M059J (cell line): ENCODE results near the gene MCM3AP. TPM values are rescaled to one million over a fixed set of nuclear protein-coding genes. Genes with fewer than 3 reads are reported as not detected.
"Not testable (repeated sequence)": the region's sequence is repeated elsewhere in the genome, so short reads cannot be mapped to it uniquely, and the experiment has no call there.

Experiments used
- DNase-seq: peaks from one replicate; pipeline ENCODE4 v3.0.0-alpha.2; 2012; ENCODE audit warnings: low read depth
- total RNA-seq: library from RNA; depleted of rRNA; stranded (reverse); fragments of >200 nt; shearing (Covaris generic); gene quantifications from 2 replicates; pipeline ENCODE4 v1.2.3, GENCODE V29; 2014

The MCM3AP gene
- total RNA-seq, 1 experiment from 2014 or later = 54.6 TPM

DNA sequence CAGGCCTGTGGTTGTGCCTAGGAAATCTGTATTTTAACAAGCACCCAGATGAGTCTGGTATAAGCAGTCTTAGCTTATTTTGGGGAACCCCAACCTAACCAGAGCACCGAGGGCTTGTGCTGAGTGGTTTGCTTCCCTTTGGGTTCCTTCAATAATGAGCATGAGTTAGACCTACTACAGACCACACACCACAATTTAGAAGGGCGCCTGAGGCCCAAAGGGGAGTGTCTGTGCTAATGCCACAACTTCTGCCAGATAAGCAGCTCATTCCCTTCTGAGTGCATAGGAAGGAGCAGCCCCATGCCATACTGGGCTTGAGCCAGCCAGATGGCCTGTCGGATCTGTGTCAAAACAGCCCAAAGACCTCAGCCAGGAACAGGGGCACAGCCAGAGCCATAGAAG, 41.5 kb downstream of the MCM3AP start:
- no peak for DNase-seq

DNA sequence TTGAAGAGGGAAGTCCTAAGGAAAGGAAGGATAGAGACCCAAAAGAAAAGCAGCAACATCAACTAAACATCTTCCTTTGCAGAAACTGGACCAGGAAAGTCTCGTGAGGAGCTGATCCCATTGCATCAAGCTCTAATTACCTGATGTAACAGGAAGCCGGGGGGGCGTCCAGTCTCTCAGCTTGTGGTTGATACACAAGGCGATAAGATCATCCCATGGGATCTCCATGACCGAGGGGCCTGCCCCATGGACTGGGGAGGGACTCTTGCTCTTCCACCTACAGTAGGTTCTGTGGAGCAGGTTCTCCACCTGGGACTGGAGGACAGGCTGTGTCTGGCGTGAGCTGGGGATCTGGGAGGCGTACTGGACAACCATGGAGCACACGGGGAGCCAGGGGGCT, 42.1 kb downstream of the MCM3AP start:
- no peak for DNase-seq

DNA sequence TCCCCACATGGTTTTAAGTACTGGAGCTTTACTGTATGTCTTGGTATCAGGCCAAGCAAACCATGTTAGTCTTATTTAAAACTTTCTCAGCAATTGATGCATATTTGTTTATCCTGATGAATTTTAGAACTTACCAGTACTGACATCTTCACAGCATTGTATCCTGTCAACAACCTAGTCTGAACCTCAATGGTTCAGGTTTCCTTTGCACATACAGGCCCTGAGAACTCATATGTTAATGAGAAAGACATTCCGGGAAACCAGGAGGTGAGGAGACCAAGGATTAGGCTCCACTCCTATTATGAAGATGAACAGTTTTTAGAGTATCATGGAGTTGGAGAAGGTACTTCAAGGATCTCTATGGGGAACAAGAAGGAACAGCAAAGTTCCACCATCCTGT, 43.8 kb downstream of the MCM3AP start:
- not testable (repeated sequence) for DNase-seq

DNA sequence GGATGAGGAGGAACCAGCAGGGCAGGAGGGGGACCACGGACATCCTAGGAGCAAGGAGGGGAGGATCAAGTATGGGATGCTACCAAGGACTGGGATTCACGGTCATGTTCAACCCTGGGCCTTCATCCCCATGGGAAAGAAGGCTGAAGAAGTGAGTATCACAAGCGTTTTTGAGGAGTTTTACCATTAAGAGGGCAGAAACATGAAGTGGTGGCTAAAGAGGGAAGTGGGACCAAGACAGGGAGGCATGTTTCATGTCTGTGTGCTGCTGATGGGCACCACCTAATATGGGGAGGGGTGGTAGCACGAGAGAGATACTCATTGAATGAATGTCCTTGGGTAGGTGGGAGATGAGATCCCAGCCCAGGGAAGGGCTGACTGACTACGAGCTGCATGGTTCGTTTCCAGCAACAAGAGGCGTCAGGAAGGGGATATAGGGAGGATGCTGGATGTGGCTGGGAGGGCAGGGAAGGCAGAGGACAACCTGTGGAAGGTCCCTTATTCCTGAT, 45.5 kb downstream of the MCM3AP start:
- DNase-seq = no peak

DNA sequence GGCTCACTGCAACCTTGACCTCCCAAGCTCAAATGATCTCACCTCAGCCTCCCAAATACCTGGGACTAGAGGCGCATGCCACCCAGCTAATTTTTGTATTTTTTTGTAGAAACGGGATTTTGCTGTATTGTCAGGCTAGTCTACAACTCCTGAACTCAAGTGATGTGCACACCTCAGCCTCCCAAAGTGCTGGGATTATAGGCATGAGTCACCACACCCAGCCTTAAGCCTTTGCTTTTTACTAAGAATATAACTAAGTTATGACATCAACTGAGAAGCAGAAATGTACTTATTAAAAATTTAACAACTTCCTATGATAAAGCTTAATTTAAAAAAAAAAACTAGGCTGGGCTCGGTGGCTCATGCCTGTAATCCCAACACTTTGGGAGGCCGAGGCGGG, 47.9 kb downstream of the MCM3AP start:
- no peak for DNase-seq

DNA sequence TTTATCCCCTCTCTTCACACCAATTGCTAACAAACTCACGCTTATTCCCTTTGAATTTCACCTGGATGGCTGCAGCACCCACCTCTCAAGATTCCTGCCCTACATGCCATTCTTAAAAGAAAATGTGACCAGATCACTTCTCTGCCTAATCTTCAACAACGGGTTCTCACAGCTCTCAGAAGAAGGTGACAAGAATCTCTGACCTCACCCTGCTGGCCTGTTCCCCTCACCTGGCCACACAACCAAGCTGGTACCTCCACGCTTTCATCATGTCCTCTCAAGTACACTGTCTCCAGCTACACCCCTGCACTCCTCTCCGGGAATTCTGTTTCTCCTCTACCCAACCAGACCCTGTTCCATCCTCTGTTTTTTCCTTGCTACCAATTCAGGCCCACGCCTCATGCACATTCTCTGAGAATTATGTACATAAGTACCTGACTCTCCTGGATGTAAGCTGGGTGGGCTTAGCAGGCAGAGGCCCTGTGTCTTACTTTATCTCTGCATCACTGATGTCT, 50.9 kb downstream of the MCM3AP start:
- no peak for DNase-seq

DNA sequence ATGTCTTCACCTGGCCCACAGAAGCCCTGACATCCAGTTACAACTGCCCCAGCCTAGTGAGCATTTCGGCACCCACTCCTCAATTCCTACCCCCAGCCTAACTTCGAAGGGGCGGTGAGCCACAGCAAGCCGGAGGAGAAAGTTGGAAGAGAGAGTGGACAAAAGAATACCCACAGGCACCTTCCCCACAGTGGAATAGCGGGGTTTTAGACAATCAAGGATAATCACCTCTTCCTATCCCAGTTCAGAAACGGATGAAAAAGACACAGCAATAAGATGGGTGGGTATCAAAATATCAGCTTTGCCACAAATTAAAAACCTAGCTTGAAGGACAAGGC, 55.5 kb downstream of the MCM3AP start:
- DNase-seq = no peak

DNA sequence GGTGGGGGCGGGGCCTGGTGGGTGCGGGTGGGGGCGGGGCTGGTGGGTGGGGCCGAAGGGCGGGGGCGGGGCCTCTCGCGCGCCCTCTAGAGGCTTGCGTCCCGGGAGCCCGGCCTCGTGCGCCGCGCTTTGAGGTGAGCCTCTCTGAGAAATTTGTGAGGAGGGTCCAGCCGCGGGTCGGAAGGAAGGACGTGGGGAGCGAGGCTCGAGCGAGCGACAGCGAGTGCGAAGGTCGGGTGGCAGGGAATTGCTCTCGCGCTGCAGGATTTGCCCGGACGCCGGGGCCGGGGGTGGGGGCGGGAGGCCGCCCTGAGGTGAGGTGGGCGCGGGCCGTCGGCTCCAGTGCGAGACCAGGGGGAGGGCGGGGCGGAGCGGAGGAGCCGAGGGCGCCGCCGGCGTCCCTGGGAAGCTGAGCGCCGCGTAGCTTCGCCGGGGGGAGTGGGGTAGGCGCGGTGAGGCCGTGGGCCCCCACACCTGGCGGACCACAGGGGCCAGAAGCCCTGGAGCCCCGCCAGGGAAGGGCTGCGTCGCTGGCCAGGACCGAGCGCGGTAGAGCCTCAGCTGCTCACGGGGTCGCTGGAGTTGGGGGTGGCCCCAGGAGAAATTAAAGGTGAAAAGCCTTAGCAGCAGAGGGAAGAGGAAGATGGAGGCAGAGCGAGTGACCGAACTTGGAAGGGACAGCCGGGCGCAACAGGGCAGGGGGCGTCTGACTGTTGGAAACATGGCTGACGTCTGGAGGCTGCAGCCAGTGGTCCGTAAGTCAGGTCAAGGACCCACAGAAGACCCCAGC, 56.1 kb downstream of the MCM3AP start:
- no peak for DNase-seq

DNA sequence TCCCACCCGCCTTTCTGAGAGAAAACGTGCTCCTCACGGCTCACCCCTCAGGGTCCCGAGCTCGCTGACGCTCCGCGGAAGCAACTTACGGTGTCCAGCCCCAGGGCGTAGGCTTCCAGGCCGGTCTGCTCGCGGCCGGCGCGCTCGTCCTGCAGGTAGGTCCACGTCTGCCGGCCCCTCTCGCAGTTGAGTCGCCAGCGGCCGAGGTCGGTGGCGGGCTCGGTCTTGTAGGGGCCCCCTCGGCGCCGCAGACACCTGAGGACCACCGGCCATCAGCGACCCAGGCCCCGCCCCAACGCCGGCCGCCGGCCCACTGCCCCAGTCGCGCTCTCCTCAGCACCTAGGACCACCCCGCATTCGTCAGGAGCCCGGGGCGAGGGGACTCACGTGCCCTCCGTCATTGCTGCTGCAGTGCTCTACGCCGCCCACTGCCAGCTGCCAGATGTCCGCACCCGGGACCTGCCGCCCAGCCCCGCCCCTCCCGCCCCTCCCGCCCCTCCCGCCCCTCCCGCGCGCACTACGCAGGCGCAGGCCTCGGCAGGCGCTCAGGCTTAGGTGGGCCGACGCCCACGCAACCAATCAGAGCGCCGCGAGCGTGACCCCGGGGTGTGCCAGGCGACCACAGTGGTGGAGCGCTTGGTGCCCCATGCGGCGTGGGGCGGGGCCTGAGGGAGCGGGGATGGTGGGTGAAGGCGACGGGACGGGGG, 56.9 kb downstream of the MCM3AP start, which contains the start of gene LSS:
TSS of gene LSS (minus strand) at position 430 of the 707 bp plus-strand sequence. CDS start at position 401, 29 bp downstream.
- peak; percentile 98 for DNase-seq

DNA sequence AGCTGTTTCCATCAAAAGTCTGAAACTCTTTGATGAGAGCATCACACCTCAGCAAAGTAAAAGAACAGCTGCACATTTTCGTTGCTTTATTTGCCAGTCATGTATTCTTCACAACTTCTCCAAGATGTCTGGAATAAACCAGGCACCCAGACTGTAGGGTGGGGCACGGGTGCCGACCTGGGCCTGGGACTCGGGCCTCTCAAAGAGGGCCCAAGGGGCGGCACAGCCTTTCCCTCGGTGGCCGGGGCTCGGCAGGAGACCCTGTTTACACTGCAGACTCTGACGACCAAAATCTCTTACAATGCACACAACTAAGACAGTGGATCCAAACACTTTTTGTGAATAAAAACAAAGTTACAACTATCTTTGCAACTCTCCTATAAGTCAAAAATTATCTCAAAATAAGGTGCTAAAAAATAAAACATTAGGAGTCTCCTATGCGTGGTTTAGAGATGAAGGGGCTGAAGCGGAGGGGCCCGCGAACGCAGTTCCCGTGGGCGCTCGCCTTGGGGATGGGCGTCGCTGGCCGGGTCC, 57.5 kb downstream of the MCM3AP start:
- DNase-seq = no peak

DNA sequence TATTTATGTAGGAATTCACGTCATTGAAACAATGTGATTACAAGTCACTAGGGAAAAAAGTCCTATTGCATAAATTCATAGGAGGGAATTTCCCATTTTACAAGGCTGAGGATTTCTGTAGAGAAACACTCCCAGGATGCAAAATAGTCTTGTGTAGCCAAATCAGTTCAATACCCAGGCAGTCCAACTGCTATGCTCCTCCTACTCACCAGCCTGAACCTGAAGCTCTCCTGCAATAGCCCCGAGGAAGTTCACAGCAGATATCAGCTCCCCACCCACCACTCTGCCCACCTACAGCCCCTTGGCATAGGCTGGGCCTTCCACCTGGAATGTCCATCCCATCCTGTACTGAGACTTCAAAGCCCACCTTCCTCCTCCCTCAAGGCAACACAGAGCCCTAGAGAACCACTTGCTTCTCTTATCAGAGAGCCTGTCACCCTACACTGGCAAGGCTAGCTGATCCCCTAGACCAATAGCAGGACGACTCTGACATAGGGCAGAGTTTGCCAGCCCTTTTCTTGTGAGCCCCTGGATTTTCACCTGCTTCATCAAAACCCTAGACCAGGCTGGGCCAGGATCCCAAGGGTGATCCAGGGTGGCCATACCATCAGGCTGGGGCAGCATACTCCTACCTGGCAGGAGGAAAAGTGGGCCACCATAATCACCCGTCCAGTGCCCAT, 58.4 kb downstream of the MCM3AP start:
- DNase-seq = peak; percentile 17

DNA sequence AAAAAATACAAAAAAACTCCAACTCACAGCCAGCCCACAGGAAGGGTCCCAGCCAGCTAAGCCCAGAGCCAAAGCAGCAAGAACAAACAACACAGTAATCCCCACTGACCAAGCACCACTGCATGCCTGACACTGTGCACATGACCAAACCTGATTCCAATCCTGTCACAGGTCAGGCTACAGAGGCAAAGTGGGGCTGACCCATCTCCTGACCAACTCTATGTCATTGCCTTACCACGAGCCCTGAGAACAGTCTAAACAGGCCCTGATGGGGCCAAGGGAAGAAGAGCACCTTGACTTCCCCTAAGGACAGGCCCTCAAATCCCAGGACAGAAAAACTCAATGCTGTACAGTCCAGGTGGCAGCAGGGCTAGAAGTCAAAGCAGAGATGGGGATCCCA, 59.3 kb downstream of the MCM3AP start:
- no peak for DNase-seq

DNA sequence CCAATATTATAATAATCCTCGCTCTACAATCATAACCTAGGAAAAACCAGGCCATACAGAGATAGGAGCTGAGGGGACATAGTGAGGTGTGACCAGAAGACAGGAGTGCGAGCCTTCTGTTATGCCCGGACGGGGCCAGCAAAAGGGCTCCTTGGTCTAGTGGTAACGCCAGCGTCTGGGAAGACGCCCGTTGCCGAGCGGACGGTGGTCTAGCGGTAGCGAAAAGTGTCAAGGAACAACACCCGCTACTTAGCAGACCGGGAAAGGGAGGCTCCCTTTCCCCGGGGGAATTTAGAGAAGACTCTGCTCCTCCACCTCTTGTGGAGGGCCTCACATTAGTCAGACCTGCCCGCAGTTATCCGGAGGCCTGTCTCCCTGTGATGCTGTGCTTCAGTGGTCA, 61.8 kb downstream of the MCM3AP start:
- DNase-seq = not testable (repeated sequence)

DNA sequence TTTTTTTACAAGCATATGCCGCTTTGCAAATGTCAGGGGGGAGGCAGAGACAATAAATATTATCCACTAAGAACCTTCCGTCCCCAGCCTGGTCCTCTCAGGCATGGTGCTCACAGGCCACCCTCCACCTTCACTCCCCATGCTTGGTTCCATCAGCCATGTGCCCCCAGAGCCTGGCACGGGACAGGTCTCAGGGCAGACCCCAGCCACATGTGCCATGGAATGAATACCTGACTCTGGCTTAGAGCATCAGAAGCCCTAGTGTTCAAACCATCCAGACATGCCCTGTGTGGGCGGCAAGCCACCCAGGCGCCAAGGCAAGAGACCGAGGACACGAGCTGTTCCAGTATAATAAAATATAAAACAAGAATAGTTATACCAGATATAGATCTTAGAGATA, 62.2 kb downstream of the MCM3AP start:
- DNase-seq = no peak

DNA sequence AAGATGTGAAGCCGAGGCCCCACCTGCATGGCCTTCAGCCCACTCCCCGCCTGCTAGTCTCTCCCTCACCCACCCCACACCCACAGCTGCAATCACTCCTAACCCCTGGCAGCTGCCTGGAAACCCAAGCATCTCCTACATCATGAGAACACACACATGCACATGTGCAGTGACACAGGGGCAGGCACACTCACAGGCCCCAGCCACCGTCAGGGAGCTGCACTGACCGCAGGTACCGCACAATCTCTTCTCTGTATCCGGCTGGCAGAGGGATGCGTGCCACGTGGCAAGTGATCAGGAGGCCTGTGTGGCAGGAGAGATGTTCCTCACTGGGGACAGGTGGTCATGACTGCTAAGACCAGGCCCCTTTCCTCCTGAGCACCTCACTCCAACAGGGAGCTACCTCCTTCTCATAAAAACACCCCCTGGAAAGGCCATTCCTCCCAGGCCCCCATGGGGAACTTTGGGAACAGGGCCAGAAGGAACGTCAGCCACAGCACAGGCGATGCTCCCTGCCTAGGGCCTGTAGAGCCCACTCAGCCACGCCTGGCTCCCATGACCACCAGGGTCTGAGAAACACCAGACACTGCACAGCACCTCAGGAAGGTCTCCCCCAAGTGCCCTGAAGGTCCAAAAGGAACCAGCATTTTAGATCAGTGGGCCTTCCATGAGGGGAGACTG, 62.8 kb downstream of the MCM3AP start:
- no peak for DNase-seq

DNA sequence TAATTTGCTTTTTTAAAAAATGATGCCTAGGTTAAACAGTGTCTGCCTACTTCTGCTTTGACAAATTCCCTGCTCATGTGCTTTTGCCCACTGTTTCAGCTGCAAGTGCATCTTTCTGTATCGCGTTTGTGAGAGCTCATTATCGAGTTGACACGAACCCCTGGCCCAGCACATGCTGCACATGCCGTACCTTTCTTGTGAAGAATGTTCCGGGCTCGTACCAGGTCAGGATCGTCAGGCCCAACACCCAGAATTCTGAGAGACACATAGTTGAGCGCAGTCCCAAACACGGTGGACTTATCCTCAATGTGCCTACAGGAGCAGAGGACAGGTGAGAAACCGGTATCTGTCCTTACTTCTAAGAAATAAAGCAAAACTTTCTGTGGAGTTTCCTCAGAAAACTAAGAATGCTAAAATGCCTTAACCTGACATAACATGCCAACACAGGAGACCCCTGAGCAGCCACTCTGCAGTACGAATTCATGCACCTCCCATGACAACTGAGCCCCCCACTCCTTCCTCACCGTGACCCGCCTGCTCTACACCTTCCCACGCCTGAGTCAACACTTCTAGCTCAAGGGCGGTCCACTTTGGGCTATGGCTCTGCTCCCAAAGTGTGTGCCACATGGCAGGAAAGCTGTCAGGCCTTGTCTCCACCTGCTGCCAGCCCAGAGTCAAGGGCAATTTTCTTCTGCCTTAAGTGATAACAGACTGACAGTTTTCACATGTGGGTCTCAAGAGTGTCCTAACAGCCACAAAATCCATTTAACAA, 63.6 kb downstream of the MCM3AP start:
- DNase-seq = no peak

DNA sequence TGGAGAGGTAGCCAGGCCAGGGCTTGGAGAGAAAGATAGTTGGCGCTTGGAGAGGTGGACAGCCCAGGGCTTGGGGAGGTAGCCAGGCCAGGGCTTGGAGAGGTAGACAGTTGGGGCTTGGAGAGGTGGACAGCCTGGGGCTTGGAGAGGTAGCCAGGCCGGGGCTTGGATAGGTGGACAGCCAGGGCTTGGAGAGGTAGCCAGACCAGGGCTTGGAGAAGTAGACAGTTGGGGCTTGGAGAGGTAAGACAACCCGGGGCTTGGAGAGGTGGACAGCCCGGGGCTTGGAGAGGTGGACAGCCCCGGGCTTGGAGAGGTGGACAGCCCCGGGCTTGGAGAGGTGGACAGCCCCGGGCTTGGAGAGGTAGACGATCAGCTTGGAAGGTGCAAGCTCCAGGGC, 64.6 kb downstream of the MCM3AP start:
- DNase-seq = no peak

DNA sequence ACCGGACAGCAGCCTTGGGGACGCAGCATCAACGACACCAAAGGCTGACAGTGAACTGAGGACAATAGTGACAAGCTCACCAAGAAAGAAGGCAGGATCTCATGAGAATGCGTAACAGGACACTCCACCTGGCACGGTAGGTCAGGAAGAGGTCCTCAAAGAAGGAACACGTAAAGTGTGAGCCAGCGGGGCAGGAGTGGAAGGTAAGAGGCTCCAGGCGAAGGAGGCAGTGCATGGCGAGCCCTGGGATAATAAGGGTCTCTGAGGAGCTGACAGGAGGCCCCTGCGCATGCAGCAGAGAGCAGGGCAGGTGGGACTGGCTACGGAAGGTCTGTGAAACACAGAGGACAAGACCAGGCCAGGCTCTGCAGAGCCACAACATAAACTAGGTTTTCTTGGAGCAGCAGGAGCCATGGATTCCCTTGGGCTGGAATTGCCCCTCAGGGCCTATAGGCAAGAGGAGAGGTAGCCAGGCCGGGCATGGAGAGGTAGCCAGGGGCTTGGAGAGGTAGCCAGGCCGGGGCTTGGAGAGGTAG, 65.1 kb downstream of the MCM3AP start:
- DNase-seq = no peak

DNA sequence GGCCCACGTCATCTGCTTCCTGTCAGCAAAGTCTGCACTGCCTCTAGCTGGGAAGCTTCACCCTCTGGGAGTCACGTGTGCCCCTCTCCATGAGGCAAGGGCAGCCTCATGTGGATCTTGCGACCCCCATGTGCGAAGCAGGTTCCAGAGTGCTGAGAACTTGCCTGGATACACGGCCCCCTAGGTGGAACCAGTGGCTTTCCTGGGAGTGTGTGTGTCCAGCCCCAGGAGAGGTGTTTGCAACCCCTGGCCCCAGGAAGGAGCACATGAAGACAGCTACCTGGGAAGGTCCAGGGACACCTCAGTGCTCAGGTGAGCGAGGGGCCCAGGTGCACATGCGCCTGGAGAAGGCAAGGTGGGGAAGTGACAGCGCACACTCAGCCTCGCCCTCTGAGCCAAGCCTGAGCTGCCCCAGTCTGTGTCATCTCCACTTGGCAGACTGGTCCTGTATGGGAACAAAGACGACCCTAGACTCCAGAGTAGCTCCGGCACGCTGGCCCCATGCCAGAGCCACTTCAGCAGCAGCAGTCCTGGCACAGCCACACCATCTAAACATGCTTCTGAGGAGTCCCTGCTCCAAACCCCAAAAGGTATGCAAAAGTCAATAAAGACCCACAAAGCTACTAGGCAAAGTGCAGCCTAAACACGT, 65.7 kb downstream of the MCM3AP start:
- DNase-seq = no peak
